Stimulated activated CD4-positive, alpha-beta T cell treated with anti-CD3 and anti-CD28 coated beads, TNF-alpha, amount 100 ng/mL, for 1 hour (primary cell): ENCODE data around the gene SPRED3.

Experiments
- DNase-seq, 3 donors: peaks; one replicate each; pipeline ENCODE4 v3.0.0-alpha.2; 2020; ENCODE audit warnings: low read depth in 3 of 3, low spot score in 1 of 3

Gene SPRED3

DNA sequence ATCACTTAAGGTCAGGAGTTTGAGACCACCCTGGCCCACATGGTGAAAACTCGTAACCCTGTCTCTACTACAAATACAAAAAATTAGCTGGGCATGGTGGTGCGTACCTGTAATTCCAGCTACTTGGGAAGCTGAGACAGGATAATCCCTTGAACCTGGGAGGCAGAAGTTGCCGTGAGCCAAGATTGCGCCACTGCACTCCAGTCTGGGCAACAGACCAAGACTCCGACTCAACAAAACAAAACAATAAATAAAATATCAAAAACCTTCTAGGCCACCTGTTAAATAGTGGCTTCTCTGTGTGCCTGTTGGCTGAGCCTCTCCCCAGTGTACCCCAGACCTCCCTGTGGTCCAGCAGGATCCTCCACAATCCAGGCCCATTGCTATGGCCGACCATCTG, 17.4 kb upstream of the SPRED3 start:
- no peak for DNase-seq

DNA sequence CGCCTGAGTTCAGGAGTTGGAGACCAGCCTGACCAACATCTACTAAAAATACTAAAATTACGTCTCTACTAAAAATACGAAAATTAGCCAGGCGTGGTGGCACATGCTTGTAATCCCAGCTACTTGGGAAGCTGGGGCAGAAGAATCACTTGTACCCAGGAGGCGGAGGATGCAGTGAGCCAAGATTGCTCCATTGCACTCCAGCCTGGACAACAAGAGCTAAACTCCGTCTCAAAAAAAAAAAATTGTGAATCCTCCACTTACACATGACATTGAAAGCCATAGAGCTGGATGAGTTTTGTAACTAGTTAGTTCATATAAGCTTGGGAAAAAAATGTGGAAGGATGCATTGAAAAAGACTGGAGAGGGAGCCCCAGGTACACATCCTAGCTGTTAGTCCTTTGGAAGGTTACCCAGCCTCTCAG, 14.6 kb upstream of the SPRED3 start:
- DNase-seq: no peak

DNA sequence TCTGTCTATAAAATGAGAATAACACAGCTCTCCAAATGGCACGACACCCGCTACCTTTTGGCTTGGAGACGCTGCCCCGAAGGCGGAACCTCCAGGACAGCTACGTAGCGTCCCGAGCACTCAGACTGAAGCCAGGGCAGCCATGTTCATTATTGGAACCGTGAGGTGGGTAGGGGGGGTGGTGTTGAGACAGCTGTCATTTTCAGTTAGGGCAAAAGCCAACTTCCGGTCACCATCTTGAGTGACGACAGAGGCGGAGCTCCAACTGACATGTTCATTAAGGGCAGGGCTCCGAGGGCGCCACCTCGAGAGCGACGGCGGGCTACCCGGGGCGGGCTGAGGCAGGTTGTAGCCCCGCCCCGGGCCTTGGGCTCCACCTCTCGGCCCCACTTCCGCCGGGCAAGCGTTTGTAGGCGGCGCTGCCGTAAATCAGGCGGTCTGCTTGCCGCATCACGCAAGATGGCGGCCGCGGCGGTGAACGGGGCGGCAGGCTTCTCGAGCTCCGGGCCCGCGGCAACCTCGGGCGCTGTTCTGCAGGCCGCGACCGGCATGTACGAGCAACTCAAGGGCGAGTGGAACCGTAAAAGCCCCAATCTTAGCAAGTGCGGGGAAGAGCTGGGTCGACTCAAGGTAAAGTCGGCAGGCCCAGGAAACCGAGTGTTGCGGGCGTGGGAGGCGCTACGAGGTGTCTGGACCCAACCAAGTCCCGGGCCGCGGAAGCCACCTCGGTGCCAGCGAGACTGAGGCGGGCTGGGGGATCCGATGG, 14.0 kb upstream of the SPRED3 start, which contains the start of gene PSMD8:
TSS of gene PSMD8 (plus strand) at position 240 of the 766 bp plus-strand sequence. CDS start at position 271, 31 bp downstream.
- peak; percentile 95 to 96 (median 96) for DNase-seq

DNA sequence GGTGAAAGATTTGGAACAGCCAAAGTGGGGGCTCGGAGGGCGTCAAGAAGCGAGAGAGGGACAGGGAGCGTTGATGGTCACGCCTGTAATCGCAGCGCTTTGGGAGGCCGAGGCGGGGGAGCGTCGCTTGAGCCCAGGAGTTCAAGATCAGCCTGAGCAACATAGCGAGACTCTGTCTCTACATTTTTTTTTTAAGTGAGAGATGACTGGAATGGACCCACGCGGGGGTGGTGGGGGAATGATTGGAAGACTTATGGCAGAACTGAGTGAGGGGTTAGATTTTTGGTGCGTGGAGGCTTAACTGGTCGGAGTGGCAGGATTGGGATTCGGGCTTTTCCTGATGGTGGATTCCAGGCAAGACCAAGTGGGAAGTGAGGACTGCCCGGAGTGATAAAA, 13.4 kb upstream of the SPRED3 start:
- DNase-seq: no peak

DNA sequence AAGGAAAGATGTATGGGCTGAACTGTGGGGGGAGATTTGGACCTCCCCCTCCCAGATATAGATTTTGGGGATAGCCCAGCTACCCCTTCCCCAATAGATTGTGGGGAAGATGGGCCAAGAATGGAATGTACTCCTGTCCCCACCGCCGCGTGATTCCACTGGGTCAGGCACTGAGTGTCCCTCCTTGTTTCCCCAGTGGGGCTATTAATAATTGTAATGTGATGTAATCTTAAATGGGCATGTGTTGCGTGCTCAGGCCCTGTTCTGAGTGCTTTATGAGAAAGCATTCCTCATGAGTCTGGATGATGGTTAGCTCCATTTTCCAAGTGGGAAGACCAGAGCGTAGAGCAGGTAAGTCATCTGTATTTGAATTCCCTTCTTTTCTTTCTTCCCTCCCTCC, 12.7 kb upstream of the SPRED3 start:
- DNase-seq: no peak

DNA sequence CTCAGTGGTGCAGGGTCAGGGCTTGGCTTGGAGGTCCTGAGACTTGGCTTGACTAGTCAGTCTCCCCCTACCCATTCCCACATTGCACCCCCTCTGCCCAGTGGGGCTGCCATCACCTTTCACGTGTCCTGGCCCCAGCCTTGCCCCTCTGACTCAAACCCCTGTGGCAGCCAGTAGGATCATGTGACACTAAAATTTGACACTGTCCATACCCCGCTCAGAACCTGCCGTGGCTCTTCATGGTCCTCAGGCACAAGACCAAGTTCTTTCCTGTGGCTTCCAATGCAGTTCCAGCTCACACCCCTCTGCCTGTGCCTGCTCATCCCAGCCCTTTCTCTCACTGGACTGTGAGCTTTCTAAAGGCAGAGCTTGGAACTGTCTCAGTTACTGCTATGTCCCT, 11.9 kb upstream of the SPRED3 start:
- no peak for DNase-seq

DNA sequence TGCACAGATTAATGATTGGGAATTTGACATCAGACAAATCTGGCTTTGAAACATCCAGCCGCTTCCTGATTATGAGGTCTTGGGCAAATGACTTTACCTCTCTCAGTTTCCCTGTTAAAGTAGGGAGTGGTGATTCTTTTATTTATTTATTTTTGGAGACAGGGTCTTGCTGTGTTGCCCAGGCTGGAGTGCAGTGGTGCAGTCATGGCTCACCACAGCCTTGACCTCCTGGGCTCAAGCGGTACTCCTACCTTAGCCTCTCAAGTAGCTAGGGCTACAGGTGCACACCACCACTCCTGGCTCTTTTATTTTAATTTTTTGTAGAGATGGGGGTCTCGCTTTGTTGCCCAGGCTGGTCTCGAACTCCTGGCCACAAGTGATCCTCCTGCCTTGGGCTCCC, 11.4 kb upstream of the SPRED3 start:
- no peak for DNase-seq

DNA sequence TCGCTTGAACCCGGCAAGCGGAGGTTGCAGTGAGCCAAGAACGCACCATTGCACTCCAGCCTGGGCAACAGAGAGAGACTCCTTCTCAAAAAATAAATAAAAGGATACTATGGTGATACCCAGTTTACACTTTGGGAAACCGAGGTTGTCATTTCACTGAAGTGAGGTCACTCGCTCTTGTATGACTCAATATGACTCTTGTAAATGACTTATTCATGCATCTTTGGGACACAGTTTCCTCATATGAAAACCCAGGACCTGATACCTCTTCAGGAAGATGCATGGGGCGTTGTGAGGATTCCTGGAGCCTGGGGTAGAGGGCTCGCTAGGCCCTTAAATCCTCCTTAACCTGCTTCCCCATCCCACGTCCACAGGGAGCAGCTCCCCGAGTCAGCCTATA, 9.6 kb upstream of the SPRED3 start:
- DNase-seq: no peak

DNA sequence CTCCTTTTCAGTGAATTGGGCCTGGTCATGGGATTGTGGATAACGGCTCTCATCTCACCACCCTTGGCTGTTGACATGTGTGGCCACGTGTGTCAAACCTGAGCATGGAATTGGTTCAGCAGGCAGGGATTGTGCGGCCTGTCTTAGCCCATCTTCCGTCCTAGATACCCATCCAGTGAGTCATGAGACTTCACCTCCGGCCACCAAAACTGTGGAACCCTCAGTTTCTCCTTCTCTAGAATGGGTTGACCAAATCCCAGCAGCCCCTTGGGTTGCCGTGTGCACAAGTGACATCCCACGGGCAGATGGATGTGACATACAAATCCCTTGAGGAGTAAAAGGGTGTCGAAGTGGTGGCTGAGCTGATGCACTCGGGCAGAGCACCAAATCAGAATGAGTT, 7.4 kb upstream of the SPRED3 start:
- no peak for DNase-seq

DNA sequence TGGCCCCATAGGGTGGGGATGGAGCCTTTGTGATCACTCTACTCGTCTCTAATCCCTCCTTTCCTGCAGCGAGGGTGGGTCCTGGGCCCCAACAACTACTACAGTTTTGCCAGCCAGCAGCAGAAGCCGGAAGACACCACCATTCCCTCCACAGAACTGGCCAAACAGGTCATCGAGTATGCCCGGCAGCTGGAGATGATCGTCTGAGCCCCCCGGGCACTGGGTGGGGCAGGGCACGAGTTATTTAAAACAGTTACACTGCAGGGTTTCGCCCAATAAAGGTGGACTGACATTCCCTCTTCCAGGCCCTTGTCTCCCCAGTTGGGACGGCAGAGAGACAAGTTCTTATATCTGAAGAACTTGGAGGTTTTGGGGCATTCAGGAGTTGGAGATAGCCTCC, 5.3 kb upstream of the SPRED3 start:
- DNase-seq: no peak

DNA sequence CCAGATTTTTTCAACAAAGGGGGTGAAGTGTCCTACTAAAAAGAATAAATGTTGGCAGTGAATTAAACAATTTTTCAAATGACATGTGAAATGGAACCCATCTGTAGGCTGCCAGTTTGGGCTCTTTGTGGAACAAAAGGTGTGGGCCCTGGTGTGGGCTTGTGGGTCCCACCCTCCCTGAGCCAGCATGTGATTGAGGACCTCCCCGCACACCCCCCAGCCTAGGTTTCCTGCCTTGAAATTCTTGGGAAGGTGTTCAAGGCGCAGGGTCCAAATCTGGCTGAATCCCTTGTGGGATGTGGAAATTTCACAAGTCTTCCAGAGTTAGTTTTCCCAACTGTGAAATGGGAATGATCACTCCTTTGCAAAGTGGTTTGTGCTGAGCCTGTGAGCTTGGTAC, 4.8 kb upstream of the SPRED3 start:
- DNase-seq: no peak

DNA sequence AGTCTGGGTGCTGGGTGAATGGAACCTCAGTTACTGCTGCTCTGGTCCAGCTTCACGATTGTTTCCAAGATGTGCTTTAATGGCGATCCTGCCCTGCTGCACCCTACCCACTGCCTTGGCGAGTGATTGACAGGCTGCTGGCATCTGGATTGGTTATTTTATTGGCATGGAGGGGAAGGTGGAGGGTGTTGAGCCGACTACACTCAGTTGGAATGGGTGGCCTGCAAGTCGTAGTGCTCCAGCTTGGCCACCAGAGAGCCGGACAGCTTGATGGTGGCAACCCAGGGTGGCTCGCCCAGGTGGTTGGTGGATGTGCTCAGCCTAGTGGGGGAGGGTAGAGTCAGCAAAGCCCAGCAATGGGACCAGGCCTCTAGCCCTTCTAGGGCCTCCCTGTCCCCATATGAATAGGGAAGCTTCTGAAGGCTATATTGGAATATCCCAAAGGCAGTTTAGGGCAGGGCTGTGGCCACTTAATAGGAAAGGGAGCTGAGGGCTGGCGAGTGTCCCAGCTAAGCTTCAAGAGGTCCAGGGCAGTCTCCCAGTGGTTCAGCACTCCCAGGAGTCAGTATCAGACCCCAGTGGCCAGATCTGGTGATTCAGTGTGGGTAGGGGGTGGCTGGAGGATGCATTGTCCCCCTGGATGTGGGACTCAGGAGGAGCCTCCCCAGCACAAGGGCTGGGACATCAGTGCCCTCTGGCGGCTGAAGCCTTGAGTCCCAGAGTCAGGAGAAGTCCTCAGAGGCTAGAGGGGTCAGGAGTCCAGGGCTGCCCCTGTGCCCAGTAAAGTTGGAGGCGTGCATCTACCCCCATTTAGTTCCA, 4.1 kb upstream of the SPRED3 start:
- DNase-seq: no peak

DNA sequence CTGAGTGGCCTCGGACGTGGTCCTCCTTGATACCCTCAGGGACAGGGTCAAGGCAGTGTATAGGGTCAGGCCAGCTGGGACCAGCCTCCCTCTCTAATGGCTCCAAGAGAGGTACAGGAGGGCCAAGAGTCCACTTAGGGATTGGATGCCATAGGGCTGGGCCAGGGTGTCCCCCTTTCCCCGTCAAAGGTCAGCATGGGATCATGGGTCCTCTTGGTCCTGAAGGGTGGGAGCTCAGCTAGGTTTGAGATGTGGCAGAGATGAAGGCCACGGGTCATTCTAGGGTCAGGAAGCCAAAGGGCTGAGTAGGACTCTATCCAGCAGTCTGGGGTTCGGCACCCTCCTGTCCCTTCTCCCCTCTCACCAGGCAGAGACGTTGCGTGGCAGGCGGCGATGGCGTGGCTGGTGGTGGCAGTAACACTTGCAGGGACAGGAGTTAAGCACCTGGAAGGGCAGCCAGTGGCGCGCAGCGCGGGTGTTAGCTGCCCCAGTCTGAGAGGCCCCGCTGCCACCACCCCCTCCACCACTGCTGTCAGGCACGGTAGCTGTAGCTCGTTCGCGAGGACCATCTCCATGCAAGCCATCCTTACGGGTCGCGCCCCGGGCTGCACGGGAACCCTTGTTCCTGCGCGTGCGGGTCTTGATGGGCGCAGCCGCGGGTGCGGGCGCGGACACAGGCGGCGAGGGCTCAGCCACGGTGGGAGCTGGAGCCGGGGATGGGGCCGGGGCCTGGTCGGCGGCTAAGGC, 3.3 kb upstream of the SPRED3 start:
- DNase-seq: no peak

DNA sequence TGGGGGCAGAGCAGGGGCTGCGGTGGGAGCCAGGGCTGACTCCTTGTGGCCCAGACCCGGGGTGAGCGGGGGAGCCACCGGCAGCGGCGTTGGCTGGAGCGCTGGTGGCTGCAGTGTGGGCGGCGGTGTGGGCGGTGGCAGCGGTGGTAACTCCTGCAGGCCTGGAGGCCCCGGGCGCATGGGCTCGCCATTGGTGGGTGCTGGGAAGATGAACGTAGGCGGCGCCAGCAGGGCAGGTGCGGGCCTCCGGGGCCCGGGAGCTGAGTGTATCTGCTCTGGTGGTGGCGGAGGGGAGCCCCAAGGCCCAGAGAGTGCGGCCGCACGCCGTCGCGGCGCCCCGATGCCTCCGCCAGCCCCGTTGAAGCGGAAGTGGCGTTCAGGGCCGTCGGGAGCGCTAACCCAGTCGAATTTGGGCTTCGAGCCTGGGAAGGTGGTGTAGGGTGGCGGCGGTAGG, 2.7 kb upstream of the SPRED3 start:
- no peak for DNase-seq

DNA sequence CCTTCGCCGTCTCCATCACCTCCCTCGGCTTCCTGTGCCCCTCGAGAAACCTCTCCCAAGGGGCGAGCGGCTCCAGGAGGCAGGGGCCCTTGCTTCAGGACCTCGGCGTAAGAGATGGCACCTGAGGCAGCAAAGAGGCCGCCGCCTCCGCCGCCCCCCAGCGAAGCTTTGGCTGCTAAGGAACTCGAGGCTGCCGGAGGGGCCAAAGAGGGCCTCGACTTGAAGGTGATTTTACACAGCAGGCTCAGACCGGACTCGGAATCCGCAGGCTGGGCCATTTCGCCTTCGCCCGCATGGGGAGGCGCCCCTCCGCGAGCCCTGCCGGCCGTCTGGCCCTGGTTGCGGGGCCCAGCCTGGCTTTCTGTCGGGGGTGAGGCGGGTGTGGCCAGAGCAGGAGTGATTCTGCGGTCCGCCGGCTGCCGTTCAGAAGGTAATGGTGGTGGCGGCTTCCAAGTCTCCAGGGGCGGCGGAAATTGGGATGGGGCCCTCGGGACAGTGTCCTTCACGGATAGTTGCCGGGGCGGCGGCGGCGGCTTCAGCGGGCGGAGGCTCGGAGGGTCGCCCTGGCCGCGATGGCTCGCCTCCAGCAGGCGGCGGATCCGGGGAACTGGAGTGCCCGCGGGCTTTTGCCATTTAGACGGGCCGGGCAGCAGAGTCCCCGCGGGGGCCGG, 2.1 kb upstream of the SPRED3 start:
- DNase-seq: no peak

DNA sequence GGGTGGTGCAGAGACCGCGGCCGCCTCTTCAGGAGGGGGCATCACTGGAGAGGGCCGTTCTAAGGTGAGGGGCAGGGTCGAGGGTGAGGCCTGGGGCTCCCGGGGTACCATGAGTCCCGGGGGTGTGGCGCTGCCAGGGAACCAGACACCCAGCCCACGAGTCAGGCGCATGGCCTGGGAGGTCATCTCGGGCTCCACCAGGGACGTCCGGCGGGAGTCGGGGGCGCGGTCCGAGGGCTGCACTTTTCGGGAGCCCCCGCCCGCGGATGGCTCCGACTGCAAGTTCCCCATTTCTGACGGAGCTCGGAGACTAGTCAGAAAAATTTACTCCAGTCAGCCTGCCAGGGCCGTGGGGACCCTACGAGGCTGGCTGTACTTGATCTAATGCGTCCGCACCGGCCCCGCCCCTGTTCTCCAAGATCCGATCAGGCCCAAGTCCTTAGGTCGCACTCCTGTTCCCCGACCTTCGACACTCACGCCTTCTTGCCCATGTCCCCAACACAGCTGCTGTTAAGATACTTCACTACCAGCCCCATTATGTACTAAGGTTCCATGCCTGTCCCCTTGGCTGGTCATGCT, 1.4 kb upstream of the SPRED3 start:
- no peak for DNase-seq

DNA sequence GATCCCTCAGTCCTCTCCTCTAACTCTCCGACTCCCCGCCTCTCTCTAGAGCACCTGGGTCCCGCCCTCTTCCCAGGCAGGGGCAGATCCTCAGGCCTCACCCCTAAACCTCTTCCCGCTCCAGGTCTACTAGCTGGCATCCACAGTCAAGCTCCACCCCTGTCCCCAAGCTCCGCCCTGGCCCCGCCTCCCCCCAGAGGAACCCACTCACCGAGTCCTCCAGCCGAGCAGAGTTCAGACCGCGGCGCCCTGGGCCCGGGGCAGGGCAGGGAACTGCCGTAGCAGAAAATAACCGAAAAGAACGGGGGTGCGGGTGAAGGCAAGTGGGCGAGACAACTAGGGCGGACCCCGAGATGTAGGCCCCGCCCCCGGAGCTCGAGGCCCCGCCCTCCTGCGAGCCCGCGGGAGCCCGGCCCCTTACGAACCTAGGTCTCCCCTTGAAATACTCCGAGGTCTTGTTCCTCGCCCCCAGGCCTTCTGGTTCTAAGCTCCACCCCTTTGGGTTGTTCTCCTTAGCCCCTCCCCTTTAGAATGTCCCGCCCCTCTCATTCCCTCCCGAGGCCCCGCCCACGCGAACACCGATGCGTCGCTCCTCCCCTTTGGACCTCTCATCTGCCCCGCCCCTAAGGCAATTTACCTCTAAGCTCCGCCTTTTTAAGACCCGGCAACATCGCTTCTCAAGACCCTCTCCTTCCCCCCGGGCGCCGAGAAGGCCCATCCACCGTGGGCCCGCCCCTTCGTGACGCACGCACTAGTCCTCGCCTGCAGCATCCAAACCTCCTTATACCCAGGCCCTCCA, 748 bp upstream of the SPRED3 start, which contains the start of gene GGN:
TSS of gene GGN (minus strand) at position 485 of the 799 bp plus-strand sequence. CDS start 773 bp downstream, outside the sequence.
- peak; percentile 39 to 68 (median 39) for DNase-seq

DNA sequence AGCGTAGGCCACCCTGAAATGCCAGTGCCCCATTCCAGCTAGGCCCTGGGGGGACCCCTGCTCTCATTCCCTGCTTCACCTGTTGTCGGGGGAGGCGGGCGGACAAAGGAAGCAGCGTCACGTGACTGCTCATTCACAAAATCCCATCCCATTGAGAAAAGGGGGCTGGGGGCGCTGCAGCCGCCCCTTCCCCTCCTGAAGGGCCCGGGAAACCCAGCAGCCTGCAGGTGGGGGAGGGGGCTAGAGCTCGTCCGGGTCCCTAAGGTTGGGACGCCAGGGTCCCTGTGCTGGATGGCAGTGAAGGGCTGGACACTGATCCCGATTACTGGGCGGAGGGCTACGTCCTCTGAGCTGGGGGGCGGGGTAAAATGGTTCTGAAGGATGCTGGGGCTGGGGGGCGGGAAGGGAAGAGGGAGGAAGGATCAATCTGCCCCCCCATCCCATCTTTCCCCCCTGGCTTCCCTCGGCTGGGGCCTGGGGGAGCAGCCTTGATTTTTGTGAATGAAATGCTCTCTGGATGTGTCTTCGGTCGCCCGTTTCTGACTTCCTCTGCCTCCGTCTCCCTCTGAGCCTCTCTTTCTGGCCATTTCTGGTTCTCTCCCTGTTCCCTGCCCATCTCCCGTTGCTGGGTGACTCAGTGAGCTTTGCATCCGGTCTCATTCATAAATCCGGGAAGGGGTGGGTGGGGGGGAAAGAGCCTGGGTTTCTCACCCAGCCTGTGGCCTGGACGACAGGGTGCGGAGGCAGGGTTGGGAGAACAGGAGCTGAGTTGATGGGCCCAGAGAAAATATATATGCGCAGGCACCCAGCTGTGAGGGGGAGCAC, 816 bp downstream of the SPRED3 start:
- DNase-seq: no peak
